GM19043 (cell line): ENCODE measurements around the gene MAB21L1.

Experiments used
- ATAC-seq: cut with Tn5 transposase; IDR thresholded peaks from one replicate; pipeline ENCODE4 v1.9.1; 2021; ENCODE audit warnings: low read depth; ENCODE audit not compliant: unreplicated experiment

MAB21L1 gene

GRCh38 chr13:35480346-35480745 is 3.9 kb upstream of the MAB21L1 start:
- no peak for ATAC-seq

GRCh38 chr13:35479706-35480105 is 3.2 kb upstream of the MAB21L1 start:
- no peak for ATAC-seq

GRCh38 chr13:35479038-35479492 is 2.6 kb upstream of the MAB21L1 start:
- no peak for ATAC-seq

- ATAC-seq: no peak
These were observed 2.0 kb upstream of the MAB21L1 start for GRCh38 chr13:35478271-35479037.

- no peak for ATAC-seq
These were observed 977 bp upstream of the MAB21L1 start for GRCh38 chr13:35477386-35477946.

GRCh38 chr13:35475212-35475959 is 1.1 kb downstream of the MAB21L1 start:
- ATAC-seq: no peak

- ATAC-seq: no peak
These were observed 1.8 kb downstream of the MAB21L1 start for GRCh38 chr13:35474496-35475211.

- ATAC-seq: no peak
These were observed 2.7 kb downstream of the MAB21L1 start for GRCh38 chr13:35473802-35474201.

- no peak for ATAC-seq
These were observed 3.2 kb downstream of the MAB21L1 start for GRCh38 chr13:35473206-35473775.

- no peak for ATAC-seq
These were observed 4.1 kb downstream of the MAB21L1 start for GRCh38 chr13:35472323-35472881.

GRCh38 chr13:35471706-35472322 is 4.7 kb downstream of the MAB21L1 start:
- no peak for ATAC-seq

- no peak for ATAC-seq
These were observed 5.5 kb downstream of the MAB21L1 start for GRCh38 chr13:35470671-35471661.

GRCh38 chr13:35469806-35470525 is 6.5 kb downstream of the MAB21L1 start:
- no peak for ATAC-seq

- no peak for ATAC-seq
These were observed 8.3 kb downstream of the MAB21L1 start for GRCh38 chr13:35468195-35468594.

GRCh38 chr13:35465371-35465770 is 11.1 kb downstream of the MAB21L1 start:
- ATAC-seq: no peak

- no peak for ATAC-seq
These were observed 16.4 kb downstream of the MAB21L1 start for GRCh38 chr13:35460061-35460460.

GRCh38 chr13:35457258-35457657 is 19.2 kb downstream of the MAB21L1 start:
- ATAC-seq: no peak

- ATAC-seq: no peak
These were observed 21.5 kb downstream of the MAB21L1 start for GRCh38 chr13:35455022-35455421.
